IPS-18c (cell line): Measurements from ENCODE around the gene QARS1.

Experiments
- H3K4me3 ChIP-seq: 2 replicates; pipeline ENCODE4 v1.7.0; 2013; ENCODE audit warnings: low read depth, mild to moderate bottlenecking, low read length, moderate library complexity; ENCODE audit not compliant: insufficient read depth
- H3K9me3 ChIP-seq: one replicate; pipeline ENCODE4 v1.6.1; 2013; ENCODE audit warnings: mild to moderate bottlenecking, low read length, moderate library complexity; ENCODE audit not compliant: control insufficient read depth, insufficient read depth

The QARS1 gene

GRCh38 chr3:49104427-49105291, at the start of gene QARS1:
QARS1 (minus strand) TSS chr3:49104757; CDS start chr3:49104733, 24 bp downstream.
- Histone ChIP-seq H3K9me3 (peaks cover 4% of the 10 kb centered on the region), H3K4me3 (peak within 1 kb of the TSS; percentile 92)

DNA sequence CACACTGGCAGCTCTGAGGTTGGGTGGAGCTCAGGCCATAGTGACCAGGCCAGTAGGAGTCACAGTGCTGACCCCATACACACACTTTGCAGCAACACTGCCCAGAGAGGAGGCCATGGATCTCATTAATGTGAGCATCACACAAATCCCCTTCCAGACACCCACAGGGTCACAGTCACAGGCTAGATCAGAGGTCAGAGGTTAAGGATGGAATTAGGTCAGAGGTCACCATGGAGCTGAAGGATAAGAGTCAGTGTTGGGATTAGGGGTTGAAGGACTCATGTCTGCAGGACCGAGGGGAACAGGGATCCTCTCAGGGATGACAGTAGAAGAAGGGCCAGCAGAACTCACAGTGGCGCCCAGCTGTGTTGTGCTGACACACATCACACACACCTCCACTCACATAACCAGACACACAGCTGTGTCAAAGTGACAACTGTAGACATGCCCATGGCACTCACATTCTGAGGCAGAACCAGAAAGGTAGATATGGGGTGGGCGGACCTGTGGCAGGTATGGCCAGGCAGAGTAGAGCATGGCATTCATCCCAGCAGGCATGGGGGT, 48.9 kb upstream of the QARS1 start:
- no peaks in the 10 kb centered on the region for H3K9me3 ChIP-seq

DNA sequence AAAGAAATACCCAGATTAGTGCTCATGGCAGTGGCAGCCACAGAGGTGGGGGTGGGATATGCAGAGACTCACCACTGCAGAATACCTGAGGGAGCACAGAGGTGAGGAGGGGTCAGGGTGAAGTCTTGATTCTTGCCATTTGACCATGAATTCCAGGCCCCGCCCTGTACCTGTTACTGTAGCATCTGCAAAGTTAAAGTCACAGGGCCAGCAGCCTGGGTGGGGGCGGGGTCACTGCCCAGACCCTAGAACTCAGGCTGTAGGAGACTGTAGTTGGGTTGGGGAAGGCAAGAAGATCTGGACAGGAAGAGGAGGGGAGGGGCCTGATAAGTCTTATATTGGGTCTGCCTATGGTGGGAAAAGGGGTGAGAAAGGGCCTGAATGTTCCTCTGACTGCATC, 47.1 kb upstream of the QARS1 start:
- no peak overlapping the region for H3K4me3 ChIP-seq
- H3K9me3 ChIP-seq, result no peaks in the 10 kb centered on the region

More for the DNA sequence above, 48.9 kb upstream of the QARS1 start:
- H3K4me3 ChIP-seq, result no peak overlapping the region

DNA sequence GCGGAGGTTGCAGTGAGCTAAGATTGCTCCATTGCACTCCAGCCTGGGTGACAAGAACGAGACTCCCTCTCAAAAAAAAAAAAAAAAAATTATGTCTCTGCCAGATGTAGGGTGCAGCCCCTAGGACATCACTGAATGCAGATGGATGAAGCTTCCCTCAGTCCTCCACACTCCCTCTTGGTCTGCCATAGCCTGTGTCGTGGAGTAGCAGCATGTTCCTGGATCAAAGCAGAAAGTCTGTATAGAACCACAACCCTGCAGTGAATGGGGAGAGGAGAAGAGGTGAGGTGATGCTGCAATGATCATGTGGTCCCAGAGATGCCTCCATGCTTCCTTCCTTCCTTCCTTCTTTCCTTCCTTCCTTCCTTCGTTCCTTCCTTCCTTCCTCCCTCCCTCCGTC, 43.6 kb upstream of the QARS1 start:
- no peak overlapping the region for H3K4me3 ChIP-seq
- H3K9me3 ChIP-seq, result no peaks in the 10 kb centered on the region

DNA sequence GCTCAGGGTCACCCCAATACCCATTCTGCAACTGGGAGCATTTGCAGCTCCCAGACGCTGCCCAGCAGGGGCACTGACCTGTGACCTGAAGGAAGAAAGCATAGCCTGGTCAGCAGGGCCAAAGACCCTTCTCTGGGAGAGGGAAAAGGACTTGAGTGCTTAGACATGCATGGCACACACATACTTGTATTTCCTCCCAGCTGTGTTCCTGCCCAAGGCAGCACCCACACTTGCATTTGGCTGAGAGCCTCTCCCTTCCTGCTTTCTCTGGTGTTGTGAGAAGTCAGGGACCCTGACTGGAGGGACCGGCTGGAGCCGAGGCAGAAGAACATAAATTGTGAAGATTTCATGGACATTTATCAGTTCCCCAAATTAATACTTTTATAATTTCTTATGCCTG, 35.5 kb upstream of the QARS1 start:
- H3K4me3 ChIP-seq, result no peak overlapping the region
- no peaks in the 10 kb centered on the region for H3K9me3 ChIP-seq

DNA sequence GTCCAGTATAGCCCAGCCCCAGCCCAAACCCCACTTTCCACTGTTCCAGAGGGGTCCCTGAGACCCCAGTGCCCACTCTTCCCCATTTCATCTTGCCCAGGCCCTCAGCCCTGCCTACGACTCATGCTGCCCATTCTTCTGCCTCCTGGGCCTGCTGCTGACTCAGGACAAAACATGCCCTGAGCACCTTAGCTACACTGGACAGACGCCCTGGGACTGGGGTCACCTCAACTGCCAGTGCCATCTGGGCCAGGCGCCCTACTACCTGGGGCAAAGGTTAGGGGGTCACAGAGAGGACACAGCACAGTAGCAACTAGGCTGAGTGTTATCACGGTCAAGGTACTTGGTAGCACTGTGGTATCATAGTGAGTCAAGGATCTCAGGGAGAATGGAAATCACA, 30.9 kb upstream of the QARS1 start:
- Histone ChIP-seq H3K4me3 (no peak overlapping the region), H3K9me3 (no peaks in the 10 kb centered on the region)

DNA sequence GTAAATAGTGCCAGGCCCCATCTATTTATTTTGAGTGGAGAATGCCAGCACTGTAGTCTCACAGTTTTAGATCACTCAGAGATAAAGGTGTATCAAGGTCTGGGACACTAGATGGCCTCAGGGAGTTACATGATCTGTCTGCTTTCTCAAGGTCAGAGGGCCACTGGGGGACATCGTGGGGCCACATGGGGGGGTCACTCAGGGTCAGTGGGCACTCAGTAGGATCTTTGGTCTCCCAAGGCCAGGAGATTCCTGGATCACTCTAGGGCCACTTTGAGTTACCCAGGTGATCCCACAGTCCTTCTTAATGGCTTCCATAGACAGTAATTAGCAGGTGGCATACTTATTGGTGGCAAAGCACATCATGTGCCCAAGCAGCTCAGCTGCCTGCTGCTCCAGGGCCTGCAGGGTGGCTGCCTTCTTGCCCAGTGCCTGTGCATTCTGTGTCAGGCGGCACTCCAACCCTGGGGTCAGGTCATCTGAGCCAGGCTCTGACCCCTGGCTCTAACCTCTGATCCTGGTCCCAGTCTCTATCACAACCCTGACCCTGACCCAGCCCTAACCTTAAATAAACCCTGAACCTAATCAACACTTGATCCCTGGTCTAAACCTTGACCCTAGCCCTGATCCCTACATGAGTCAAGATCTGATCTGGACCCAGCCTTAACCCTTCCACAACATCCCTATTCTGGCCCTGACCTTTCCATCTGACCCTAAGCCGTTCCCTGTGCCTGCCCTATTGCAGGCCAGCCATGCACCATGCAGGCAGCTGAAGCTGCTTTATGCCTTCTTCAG, 30.1 kb upstream of the QARS1 start:
- no peaks in the 10 kb centered on the region for H3K9me3 ChIP-seq
- H3K4me3 ChIP-seq, result no peak overlapping the region

GRCh38 chr3:49133226-49133951, 28.8 kb upstream of the QARS1 start:
- no peaks in the 10 kb centered on the region for H3K9me3 ChIP-seq
- H3K4me3 ChIP-seq, result peak overlapping the region; percentile 84

DNA sequence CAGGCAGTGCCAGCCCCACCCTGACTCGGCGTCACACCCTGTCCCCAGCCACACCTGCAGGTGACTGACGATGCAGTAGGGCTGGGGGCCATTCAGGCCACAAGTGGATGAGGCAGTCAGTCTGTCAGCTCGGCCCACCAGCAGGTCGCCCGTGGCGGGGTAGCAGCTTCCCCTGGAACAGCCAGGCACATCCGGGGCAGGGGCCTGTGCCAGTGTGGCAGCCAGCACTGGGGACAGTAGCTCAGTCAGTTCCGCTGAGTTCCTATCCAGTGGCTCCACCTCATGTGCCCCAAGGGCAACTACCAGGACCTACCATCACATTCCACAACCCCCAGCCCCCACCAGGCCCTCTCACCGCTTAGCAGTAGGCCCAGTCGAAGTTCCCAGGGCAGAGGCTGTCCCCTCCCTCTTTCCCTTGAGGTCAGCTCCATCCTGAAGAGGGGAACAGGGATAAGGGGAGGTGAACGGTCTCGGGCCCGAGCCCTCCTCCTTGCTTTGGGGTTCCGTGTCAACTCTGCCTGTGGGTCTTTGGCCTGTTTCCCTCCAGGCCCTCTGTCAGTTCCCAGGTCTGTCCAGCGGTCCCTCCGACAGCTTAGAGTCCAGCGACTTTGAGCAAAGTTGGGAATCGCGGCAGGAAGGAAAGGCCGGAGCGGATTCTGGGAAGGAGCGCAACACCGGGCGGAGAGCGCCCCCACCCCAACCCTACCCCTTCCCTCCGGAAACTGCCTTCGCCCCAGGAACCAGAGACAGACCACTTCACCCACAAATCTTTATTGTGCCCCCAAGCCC, 28.1 kb upstream of the QARS1 start, which contains the start of gene LAMB2:
TSS of gene LAMB2 (minus strand) at position 614 of the 789 bp plus-strand sequence. CDS start at position 431, 183 bp downstream.
- no peaks in the 10 kb centered on the region for H3K9me3 ChIP-seq
- peak within 1 kb of the TSS; percentile 84 for H3K4me3 ChIP-seq

DNA sequence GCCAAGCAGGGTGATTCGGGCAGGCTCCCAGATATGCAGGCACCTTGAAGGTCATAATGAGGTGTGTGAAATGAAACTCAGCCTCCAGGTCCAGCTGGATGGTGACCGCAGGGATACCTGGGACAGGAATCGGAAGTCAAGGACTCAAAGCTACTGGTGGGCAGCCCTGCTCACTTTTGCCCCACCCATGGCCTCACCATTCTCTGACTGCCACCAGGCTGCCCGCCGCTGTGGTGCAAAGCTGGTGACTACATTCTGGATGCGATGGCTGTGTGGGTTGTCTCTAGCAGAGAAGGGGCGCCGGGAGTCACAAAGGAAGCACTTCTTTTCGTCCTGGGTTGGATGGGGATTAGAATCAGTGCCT, 27.5 kb upstream of the QARS1 start:
- H3K4me3 ChIP-seq, result peak overlapping the region; percentile 84
- H3K9me3 ChIP-seq, result no peaks in the 10 kb centered on the region

GRCh38 chr3:49131576-49131975, 27.0 kb upstream of the QARS1 start:
- H3K9me3 ChIP-seq, result no peaks in the 10 kb centered on the region
- peak overlapping the region; percentile 84 for H3K4me3 ChIP-seq

- H3K4me3 ChIP-seq, result no peak overlapping the region
- no peaks in the 10 kb centered on the region for H3K9me3 ChIP-seq
Observed at GRCh38 chr3:49131040-49131439, 26.5 kb upstream of the QARS1 start.

GRCh38 chr3:49124991-49125670, 20.6 kb upstream of the QARS1 start:
- Histone ChIP-seq H3K4me3 (no peak overlapping the region), H3K9me3 (no peaks in the 10 kb centered on the region)

DNA sequence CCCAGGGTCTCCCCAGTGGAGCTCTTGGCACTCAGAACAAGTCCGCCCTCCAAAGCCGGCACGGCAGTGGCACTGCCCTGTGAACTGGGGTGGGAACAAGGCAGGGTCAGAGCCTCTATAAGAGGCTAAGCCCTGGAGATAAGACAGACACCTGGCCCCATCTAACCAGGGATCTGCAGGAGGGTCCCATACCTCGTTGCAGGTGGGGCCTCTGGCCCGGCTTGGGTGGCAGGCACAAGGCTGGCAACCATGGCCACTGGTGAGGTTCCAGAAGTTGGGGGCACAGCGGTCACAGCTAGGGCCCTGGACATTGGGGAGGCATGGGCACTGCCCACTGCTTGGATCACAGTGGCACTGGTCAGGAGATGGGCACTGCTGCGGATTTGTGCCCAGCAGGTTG, 19.6 kb upstream of the QARS1 start:
- no peaks in the 10 kb centered on the region for H3K9me3 ChIP-seq
- no peak overlapping the region for H3K4me3 ChIP-seq

DNA sequence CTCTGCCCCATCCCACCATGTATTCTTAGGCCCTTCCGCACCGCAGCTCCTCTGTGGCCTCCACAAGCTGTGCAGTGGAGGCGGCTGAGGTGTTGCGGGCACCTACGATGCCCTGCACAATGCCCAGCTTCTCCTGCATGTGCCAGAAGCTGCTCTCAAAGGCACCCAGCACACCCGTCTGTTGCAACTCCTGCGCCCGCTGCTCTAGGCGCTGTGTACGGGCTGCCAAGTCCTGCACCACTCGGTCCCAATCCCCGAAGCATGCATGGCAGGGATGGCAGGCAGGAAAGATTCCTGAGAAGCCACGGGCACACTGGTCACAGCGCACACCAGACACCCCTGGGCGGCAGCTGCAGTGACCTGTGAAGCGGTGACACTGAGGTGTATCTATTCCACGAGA, 19.1 kb upstream of the QARS1 start:
- no peak overlapping the region for H3K4me3 ChIP-seq
- H3K9me3 ChIP-seq, result no peaks in the 10 kb centered on the region

DNA sequence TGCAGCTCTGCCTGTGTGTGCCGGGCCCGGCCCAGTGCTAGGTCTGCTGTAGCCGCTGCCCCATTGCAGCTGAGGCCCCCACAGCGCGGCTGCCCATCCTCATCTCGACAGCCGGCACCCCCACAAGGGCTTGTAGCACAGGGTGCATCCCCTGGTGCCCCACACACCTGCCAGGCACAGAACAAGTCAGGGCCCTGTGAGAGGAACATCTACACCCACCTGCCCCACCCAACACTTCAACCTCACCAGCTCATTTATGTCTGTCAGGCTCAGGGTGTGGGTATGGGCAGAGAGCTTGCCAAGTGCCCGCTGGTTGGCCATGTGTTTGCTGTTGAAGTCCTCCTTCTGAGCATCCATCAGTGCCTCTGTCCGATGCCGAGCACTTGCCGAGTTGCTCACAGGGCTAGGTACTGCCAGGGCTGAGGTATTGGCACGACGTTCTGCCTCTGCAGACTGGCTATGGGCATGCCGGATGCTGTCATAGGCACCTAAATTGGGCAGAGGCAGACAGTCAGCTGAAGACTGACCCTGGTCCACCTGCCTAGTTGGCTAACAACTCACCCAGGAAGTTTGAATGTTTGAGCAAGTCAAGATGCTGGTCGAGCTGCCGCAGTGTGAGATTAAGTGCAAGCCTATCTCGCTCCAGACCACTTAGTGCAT, 18.5 kb upstream of the QARS1 start:
- H3K4me3 ChIP-seq, result no peak overlapping the region
- no peaks in the 10 kb centered on the region for H3K9me3 ChIP-seq
